K562 (cell line): ENCODE data around the gene HSD17B11. TPM values are rescaled to one million over a fixed set of nuclear protein-coding genes. Genes with fewer than 3 reads are reported as not detected.

ENCODE experiments used
- BCL6 ChIP-seq: fragments of 250-450 bp; sonication (Bioruptor Pico); IDR thresholded peaks from 2 replicates; pipeline ENCODE4 v1.4.0; 2020
- CXXC5 ChIP-seq: fragments of 250-450 bp; sonication (Bioruptor Pico); IDR thresholded peaks from 2 replicates; pipeline ENCODE4 v1.8.0; 2022; ENCODE audit warnings: inconsistent platforms, mild to moderate bottlenecking, moderate library complexity
- FOSL1 ChIP-seq: fragments of 200-800 bp; sonication (Bioruptor generic); conservative IDR thresholded peaks from 2 replicates; pipeline ENCODE4 v1.6.1; 2016; ENCODE audit warnings: missing genetic modification characterization, missing compliant biosample characterization
- FOXK2 ChIP-seq, 2 experiments: fragments of 450-650 bp; IDR thresholded peaks in 1 of 2; conservative IDR thresholded peaks in 1 of 2; 2 replicates each; pipeline ENCODE4 v1.6.1; 2016; ENCODE audit warnings: low read depth in 2 of 2, mild to moderate bottlenecking in 1 of 2
- FUS ChIP-seq: fragments of 200-400 bp; formaldehyde crosslinking; optimal IDR thresholded peaks from 2 replicates; pipeline ENCODE3; 2017; ENCODE audit warnings: low read depth, low read length
- HES1 ChIP-seq: fragments of 450-650 bp; IDR thresholded peaks from 2 replicates; pipeline ENCODE4 v1.6.1; 2016; ENCODE audit warnings: low read depth, mild to moderate bottlenecking, moderate library complexity
- HIVEP1 ChIP-seq: fragments of 250-450 bp; sonication (Bioruptor Pico); IDR thresholded peaks from 2 replicates; pipeline ENCODE4 v1.4.0; 2020; ENCODE audit warnings: mild to moderate bottlenecking
- NKRF ChIP-seq: fragments of 450-650 bp; IDR thresholded peaks from 2 replicates; pipeline ENCODE4 v1.6.1; 2016; ENCODE audit warnings: borderline replicate concordance
- POLR2G ChIP-seq: fragments of 200-400 bp; formaldehyde crosslinking; IDR thresholded peaks from 2 replicates; pipeline ENCODE4 v1.6.1; 2017; ENCODE audit warnings: low read depth, mild to moderate bottlenecking, antibody characterized with exemption, low read length, moderate library complexity
- RBM17 ChIP-seq: fragments of 200-400 bp; formaldehyde crosslinking; IDR thresholded peaks from 2 replicates; pipeline ENCODE4 v1.6.1; 2017; ENCODE audit warnings: low read depth, mild to moderate bottlenecking, low read length, borderline replicate concordance
- SREBF1 ChIP-seq: fragments of 150-350 bp; IDR thresholded peaks from 2 replicates; pipeline ENCODE4 v1.6.1; 2014; ENCODE audit warnings: antibody characterized with exemption, low read depth, low read length, borderline replicate concordance
- TBL1XR1 ChIP-seq, 2 experiments: IDR thresholded peaks; 2 replicates each; pipeline ENCODE4 v1.6.1; 2012; ENCODE audit warnings: improper control_type of control experiment in 2 of 2, low read length in 2 of 2, mild to moderate bottlenecking in 1 of 2
- TCF7L2 ChIP-seq: fragments of 150-350 bp; IDR thresholded peaks from 2 replicates; pipeline ENCODE4 v1.6.1; 2016; ENCODE audit warnings: low read depth, mild to moderate bottlenecking, low read length, moderate library complexity
- THAP12 ChIP-seq: fragments of 250-450 bp; sonication (Bioruptor Pico); IDR thresholded peaks from 2 replicates; pipeline ENCODE4 v1.9.0; 2021; ENCODE audit warnings: mild to moderate bottlenecking, inconsistent platforms
- VEZF1 ChIP-seq: fragments of 200-800 bp; sonication (Bioruptor generic); IDR thresholded peaks from 2 replicates; pipeline ENCODE4 v1.6.1; 2017; ENCODE audit warnings: missing genetic modification characterization, missing compliant biosample characterization
- ZNF134 ChIP-seq: fragments of 250-450 bp; sonication (Bioruptor Pico); conservative IDR thresholded peaks from 2 replicates; pipeline ENCODE4 v1.4.0; 2020
- ZNF143 ChIP-seq: sonication (generic); formaldehyde crosslinking; IDR thresholded peaks from 2 replicates; pipeline ENCODE4 v1.9.0; 2022; ENCODE audit warnings: mild to moderate bottlenecking, missing genetic modification reagents
- ZNF3 ChIP-seq: fragments of 250-450 bp; sonication (Bioruptor Pico); IDR thresholded peaks from 2 replicates; pipeline ENCODE4 v1.5.0; 2021; ENCODE audit warnings: mild to moderate bottlenecking, moderate library complexity
- ZNF347 ChIP-seq: fragments of 450-650 bp; formaldehyde crosslinking; IDR thresholded peaks from 2 replicates; pipeline ENCODE4 v1.4.0; 2020; ENCODE audit warnings: low read depth, mild to moderate bottlenecking, moderate library complexity
- ZNF436 ChIP-seq: fragments of 250-450, 450-650 bp; sonication (Bioruptor Pico); formaldehyde crosslinking; IDR thresholded peaks from 2 replicates; pipeline ENCODE4 v1.7.0; 2020; ENCODE audit warnings: mild to moderate bottlenecking
- polyA plus RNA-seq, 8 experiments: library from polyadenylated mRNA; depleted of rRNA in 4 of 8; stranded (reverse) in 5 of 8; unstranded in 3 of 8; fragments of >200 nt; fragmentation: Nextera tagmentation in 2 of 8; fragmentation: Illumina TruSeq in 1 of 8; extraction: Ambion mirVana in 2 of 8; extraction: Trizol in 1 of 8; gene quantifications; 2 replicates each; pipeline versions ENCODE4 v1.2.1 to v1.2.3, GENCODE V29; 2011 to 2014; ENCODE audit warnings: inconsistent platforms in 1 of 8, missing spikeins in 1 of 8
- total RNA-seq, 7 experiments: library from RNA; depleted of rRNA in 6 of 7; stranded (reverse); fragments of >200 nt in 6 of 7; fragmentation: Illumina TruSeq in 2 of 7; extraction: Trizol in 2 of 7; gene quantifications; 2 replicates each; pipeline versions ENCODE4 v1.2.1 to v1.2.3, GENCODE V29; 2011 to 2021; ENCODE audit warnings: low replicate concordance in 1 of 7

HSD17B11 gene
- total and polyA plus RNA-seq, 9 of the 15 experiments (the other 6 are each of a cell fraction or from before 2014, with no cell fraction given), result 26.0 to 108 (median 81.0) TPM

GRCh38 chr4:87422104-87423052 lies 31.4 kb upstream of the HSD17B11 start, which contains the start of gene NUDT9 (continued):
- TF ChIP-seq TBL1XR1 (IDR thresholded peaks at IDR 0.05; ENCODE audit: low read length in 2 of 2) (peak; percentile 9 to 35; a peak in 1 of 4 replicates), FOXK2 (conservative IDR thresholded peaks at IDR 0.05 in 1 of 2, IDR thresholded peaks at IDR 0.05 in 1 of 2; ENCODE audit: low read depth in 2 of 2) (peak; percentile 29 to 32; a peak in 1 of 4 replicates), ZNF436 (no peak), SREBF1 (no peak), ZNF143 (no peak), ZNF347 (CRISPR knock-in tag) (no peak), CXXC5 (CRISPR knock-in tag) (peak; percentile 95), HIVEP1 (CRISPR knock-in tag) (no peak), POLR2G (peak; percentile 89), NKRF (peak; percentile 77; the same call in 1 of the 2 replicates), FUS (no peak), FOSL1 (peak; percentile 26; the same call in 1 of the 2 replicates), THAP12 (peak; percentile 7; the same call in 1 of the 2 replicates), TCF7L2 (0 out of 2 replicates have a peak, but pooled peaks have one; percentile 35), ZNF3 (no peak), RBM17 (no peak), HES1 (peak; percentile 58; the same call in 1 of the 2 replicates), BCL6 (CRISPR knock-in tag) (no peak), VEZF1 (peak; percentile 46; the same call in 1 of the 2 replicates), ZNF134 (no peak)
